Gastroesophageal sphincter (tissue), 3 donors: Measurements from ENCODE around the gene TADA2A.

Experiments used
- CTCF ChIP-seq, 4 experiments: fragments of 200-600 bp in 2 of 4; fragments of 450-650 bp in 2 of 4; sonication (generic) in 1 of 4; IDR thresholded peaks; one replicate each; pipeline ENCODE4 v1.5.1; 2017 to 2019; ENCODE audit warnings: antibody characterized with exemption in 4 of 4, mild to moderate bottlenecking in 2 of 4, moderate library complexity in 2 of 4
- POLR2A ChIP-seq, 2 donors: fragments of 450-650 bp; IDR thresholded peaks; one replicate each; pipeline ENCODE4 v1.6.1; 2017; ENCODE audit warnings: antibody characterized with exemption in 2 of 2, mild to moderate bottlenecking in 2 of 2, moderate library complexity in 1 of 2
- POLR2AphosphoS5 ChIP-seq: sonication (generic); formaldehyde crosslinking; IDR thresholded peaks from one replicate; pipeline ENCODE4 v1.6.1; 2017; ENCODE audit warnings: antibody characterized with exemption

- no peak for TF ChIP-seq CTCF (IDR thresholded peaks at IDR 0.05)
- no peak for TF ChIP-seq POLR2AphosphoS5
- no peak for TF ChIP-seq POLR2A (IDR thresholded peaks at IDR 0.05)
Measured at GRCh38 chr17:37476431-37477120, 69.9 kb downstream of the TADA2A start.
